ENCODE results near the gene MBNL2. TPM values are rescaled to one million over a fixed set of nuclear protein-coding genes. Genes with fewer than 3 reads are reported as not detected.
"Not testable (repeated sequence)": the region's sequence is repeated elsewhere in the genome, so short reads cannot be mapped to it uniquely, and the experiment has no call there.

Gene MBNL2
- total RNA-seq, 1 donor, result 59.8 TPM

- no peaks in the 10 kb centered on the region for H3K4me1 ChIP-seq (ENCODE audit: insufficient read depth, low read length)
- peaks cover 20% of the 10 kb centered on the region for H3K27me3 ChIP-seq (ENCODE audit: insufficient read depth, low read length)
- no peak overlapping the region for H3K4me3 ChIP-seq (ENCODE audit: low read length)
- H3K9me3 ChIP-seq (ENCODE audit: low read depth, low read length), result no peaks in the 10 kb centered on the region
Measured at GRCh38 chr13:97198753-97199152, 23.4 kb upstream of the MBNL2 start.

- H3K9me3 ChIP-seq (ENCODE audit: low read depth, low read length), result no peaks in the 10 kb centered on the region
- peaks cover 20% of the 10 kb centered on the region for H3K27me3 ChIP-seq (ENCODE audit: insufficient read depth, low read length)
- no peaks in the 10 kb centered on the region for H3K4me1 ChIP-seq (ENCODE audit: insufficient read depth, low read length)
- H3K4me3 ChIP-seq (ENCODE audit: low read length), result no peak overlapping the region
Measured at GRCh38 chr13:97199451-97199850, 22.7 kb upstream of the MBNL2 start.

- Histone ChIP-seq H3K9me3 (ENCODE audit: low read depth, low read length) (no peaks in the 10 kb centered on the region), H3K4me1 (ENCODE audit: insufficient read depth, low read length) (no peaks in the 10 kb centered on the region)
Measured at GRCh38 chr13:97200081-97200942, 21.8 kb upstream of the MBNL2 start.

GRCh38 chr13:97202761-97203160 is 19.4 kb upstream of the MBNL2 start:
- Histone ChIP-seq H3K4me3 (ENCODE audit: low read length) (no peak overlapping the region), H3K4me1 (ENCODE audit: insufficient read depth, low read length) (no peaks in the 10 kb centered on the region), H3K9me3 (ENCODE audit: low read depth, low read length) (no peaks in the 10 kb centered on the region), H3K27me3 (ENCODE audit: insufficient read depth, low read length) (peaks cover 12% of the 10 kb centered on the region)

More at GRCh38 chr13:97200081-97200942, 21.8 kb upstream of the MBNL2 start:
- Histone ChIP-seq H3K4me3 (ENCODE audit: low read length) (no peak overlapping the region), H3K27me3 (ENCODE audit: insufficient read depth, low read length) (peaks cover 20% of the 10 kb centered on the region)

GRCh38 chr13:97205465-97205864 is 16.7 kb upstream of the MBNL2 start:
- H3K4me3 ChIP-seq (ENCODE audit: low read length), result no peak overlapping the region
- peaks cover 7% of the 10 kb centered on the region for H3K4me1 ChIP-seq (ENCODE audit: insufficient read depth, low read length)
- H3K27me3 ChIP-seq (ENCODE audit: insufficient read depth, low read length), result peaks cover 9% of the 10 kb centered on the region
- H3K9me3 ChIP-seq (ENCODE audit: low read depth, low read length), result no peaks in the 10 kb centered on the region

- Histone ChIP-seq H3K27me3 (ENCODE audit: insufficient read depth, low read length) (peaks cover 9% of the 10 kb centered on the region), H3K4me1 (ENCODE audit: insufficient read depth, low read length) (peaks cover 12% of the 10 kb centered on the region)
Measured at GRCh38 chr13:97205982-97206381, 16.2 kb upstream of the MBNL2 start.

GRCh38 chr13:97207252-97207651 is 14.9 kb upstream of the MBNL2 start:
- H3K4me1 ChIP-seq (ENCODE audit: insufficient read depth, low read length), result peaks cover 17% of the 10 kb centered on the region

More at GRCh38 chr13:97205982-97206381, 16.2 kb upstream of the MBNL2 start:
- Histone ChIP-seq H3K4me3 (ENCODE audit: low read length) (no peak overlapping the region), H3K9me3 (ENCODE audit: low read depth, low read length) (no peaks in the 10 kb centered on the region)

GRCh38 chr13:97211300-97211699 is 10.8 kb upstream of the MBNL2 start:
- Histone ChIP-seq H3K4me1 (ENCODE audit: insufficient read depth, low read length) (peaks cover 26% of the 10 kb centered on the region), H3K27me3 (ENCODE audit: insufficient read depth, low read length) (peaks cover 11% of the 10 kb centered on the region), H3K9me3 (ENCODE audit: low read depth, low read length) (no peaks in the 10 kb centered on the region), H3K4me3 (ENCODE audit: low read length) (no peak overlapping the region)

More at GRCh38 chr13:97207252-97207651, 14.9 kb upstream of the MBNL2 start:
- not testable (repeated sequence) for H3K9me3 ChIP-seq (ENCODE audit: low read depth, low read length); H3K4me3 ChIP-seq (ENCODE audit: low read length)
- peaks cover 12% of the 10 kb centered on the region for H3K27me3 ChIP-seq (ENCODE audit: insufficient read depth, low read length)

- no peak overlapping the region for H3K4me3 ChIP-seq (ENCODE audit: low read length)
Measured at GRCh38 chr13:97212004-97212403, 10.1 kb upstream of the MBNL2 start.

GRCh38 chr13:97212601-97213040 is 9.5 kb upstream of the MBNL2 start:
- Histone ChIP-seq H3K27me3 (ENCODE audit: insufficient read depth, low read length) (peaks cover 11% of the 10 kb centered on the region), H3K4me1 (ENCODE audit: insufficient read depth, low read length) (peaks cover 26% of the 10 kb centered on the region), H3K9me3 (ENCODE audit: low read depth, low read length) (no peaks in the 10 kb centered on the region), H3K4me3 (ENCODE audit: low read length) (no peak overlapping the region)

More at GRCh38 chr13:97212004-97212403, 10.1 kb upstream of the MBNL2 start:
- Histone ChIP-seq H3K9me3 (ENCODE audit: low read depth, low read length) (no peaks in the 10 kb centered on the region), H3K4me1 (ENCODE audit: insufficient read depth, low read length) (peaks cover 26% of the 10 kb centered on the region), H3K27me3 (ENCODE audit: insufficient read depth, low read length) (peaks cover 11% of the 10 kb centered on the region)

- no peak overlapping the region for H3K4me3 ChIP-seq (ENCODE audit: low read length)
- peaks cover 5% of the 10 kb centered on the region for H3K27me3 ChIP-seq (ENCODE audit: insufficient read depth, low read length)
- H3K4me1 ChIP-seq (ENCODE audit: insufficient read depth, low read length), result peaks cover 23% of the 10 kb centered on the region
- H3K9me3 ChIP-seq (ENCODE audit: low read depth, low read length), result no peaks in the 10 kb centered on the region
Measured at GRCh38 chr13:97214921-97215320, 7.2 kb upstream of the MBNL2 start.

GRCh38 chr13:97215325-97215724 is 6.8 kb upstream of the MBNL2 start:
- H3K4me1 ChIP-seq (ENCODE audit: insufficient read depth, low read length), result peaks cover 21% of the 10 kb centered on the region
- H3K4me3 ChIP-seq (ENCODE audit: low read length), result no peak overlapping the region
- H3K9me3 ChIP-seq (ENCODE audit: low read depth, low read length), result no peaks in the 10 kb centered on the region
- H3K27me3 ChIP-seq (ENCODE audit: insufficient read depth, low read length), result peaks cover 5% of the 10 kb centered on the region

GRCh38 chr13:97219226-97219625 is 2.9 kb upstream of the MBNL2 start:
- Histone ChIP-seq H3K27me3 (ENCODE audit: insufficient read depth, low read length) (no peaks in the 10 kb centered on the region), H3K4me1 (ENCODE audit: insufficient read depth, low read length) (peaks cover 19% of the 10 kb centered on the region), H3K9me3 (ENCODE audit: low read depth, low read length) (no peaks in the 10 kb centered on the region), H3K4me3 (ENCODE audit: low read length) (no peak overlapping the region)

- Histone ChIP-seq H3K4me3 (ENCODE audit: low read length) (no peak overlapping the region), H3K9me3 (ENCODE audit: low read depth, low read length) (no peaks in the 10 kb centered on the region), H3K27me3 (ENCODE audit: insufficient read depth, low read length) (no peaks in the 10 kb centered on the region), H3K4me1 (ENCODE audit: insufficient read depth, low read length) (peaks cover 19% of the 10 kb centered on the region)
Measured at GRCh38 chr13:97220151-97220900, 1.8 kb upstream of the MBNL2 start.

GRCh38 chr13:97221046-97221445 is 1.1 kb upstream of the MBNL2 start:
- Histone ChIP-seq H3K9me3 (ENCODE audit: low read depth, low read length) (no peaks in the 10 kb centered on the region), H3K4me3 (ENCODE audit: low read length) (no peak overlapping the region), H3K27me3 (ENCODE audit: insufficient read depth, low read length) (no peaks in the 10 kb centered on the region), H3K4me1 (ENCODE audit: insufficient read depth, low read length) (peaks cover 26% of the 10 kb centered on the region)

All from mononuclear cell (primary cell).